Panc1 (cell line): ENCODE measurements around the gene TTC28. TPM values are rescaled to one million over a fixed set of nuclear protein-coding genes. Genes with fewer than 3 reads are reported as not detected.

Experiments used
- ATAC-seq: fragments of 200-7000 bp; cut with Tn5 transposase; 2 replicates; pipeline ENCODE4 v1.9.1; 2020; ENCODE audit warnings: mild to moderate bottlenecking, moderate library complexity
- BruUV-seq: library from RNA; stranded (reverse); fragments of 400-500 nt; replicated peaks from 2 replicates; lab custom pipeline; 2021; lab: Mats Ljungman, UMichigan
- CTCF ChIA-PET: fragments of 300-600 bp; sonication (Branson Sonifier 250); formaldehyde crosslinking; loops from one replicate; lab custom pipeline; 2022; ENCODE audit warnings: antibody characterized with exemption; lab: Charles Lee
- POLR2A ChIA-PET: fragments of 300-600 bp; sonication (Branson Sonifier 250); formaldehyde crosslinking; loops from one replicate; lab custom pipeline; 2022; ENCODE audit warnings: antibody characterized with exemption; lab: Charles Lee
- DNase-seq: peaks from one replicate; pipeline ENCODE4 v3.0.0-alpha.2; 2010; ENCODE audit warnings: low read depth, low spot score
- H3K27ac ChIP-seq: 2 replicates; pipeline ENCODE4 v1.5.1; 2011; ENCODE audit warnings: mild to moderate bottlenecking, low read length, inconsistent platforms
- H3K27me3 ChIP-seq: fragments of 200-500 bp; sonication (Bioruptor generic); 2 replicates; pipeline ENCODE4 v1.6.0; 2014; ENCODE audit warnings: low read length, inconsistent platforms; ENCODE audit not compliant: control insufficient read depth, insufficient read depth
- H3K36me3 ChIP-seq: fragments of 200-500 bp; sonication (Bioruptor generic); 2 replicates; pipeline ENCODE4 v1.5.1; 2014; ENCODE audit warnings: inconsistent platforms, mild to moderate bottlenecking, low read length, moderate library complexity; ENCODE audit not compliant: control insufficient read depth, insufficient read depth
- H3K4me1 ChIP-seq: 2 replicates; pipeline ENCODE4 v1.5.1; 2011; ENCODE audit warnings: inconsistent platforms, mild to moderate bottlenecking, low read length, moderate library complexity; ENCODE audit not compliant: control insufficient read depth, insufficient read depth
- H3K4me3 ChIP-seq, 2 experiments: 2 replicates each; pipeline ENCODE4 v1.5.1; 2011 to 2012; ENCODE audit warnings: low read depth in 2 of 2, low read length in 2 of 2, mild to moderate bottlenecking in 2 of 2, inconsistent platforms in 1 of 2, moderate library complexity in 1 of 2
- H3K9me3 ChIP-seq: fragments of 200-500 bp; sonication (Bioruptor generic); 2 replicates; pipeline ENCODE4 v1.5.1; 2014; ENCODE audit warnings: low read depth, mild to moderate bottlenecking, inconsistent platforms, low read length, moderate library complexity; ENCODE audit not compliant: control insufficient read depth, insufficient read depth
- POLR2AphosphoS5 ChIP-seq: IDR thresholded peaks from 2 replicates; pipeline ENCODE4 v1.6.1; 2012; ENCODE audit warnings: mild to moderate bottlenecking, low read depth, low read length, moderate library complexity
- SIN3A ChIP-seq: IDR thresholded peaks from 2 replicates; pipeline ENCODE4 v1.6.1; 2012; ENCODE audit warnings: low read depth, mild to moderate bottlenecking, low read length, moderate library complexity, borderline replicate concordance; ENCODE audit not compliant: insufficient read depth
- TCF7L2 ChIP-seq: IDR thresholded peaks from 2 replicates; pipeline ENCODE4 v1.6.1; 2011; ENCODE audit warnings: mild to moderate bottlenecking, low read depth, low read length, inconsistent platforms
- in situ Hi-C: cut with HindIII; loops from 2 replicates; pipeline ENCODE4 v1.10.0; 2016; ENCODE audit warnings: low sequenced_read_pairs, low pct_unique_long_range_greater_than_20kb
- intact Hi-C: fragments of 100-400 bp; cut with micrococcal nuclease; formaldehyde crosslinking; loops from one replicate; pipeline ENCODE4 v1.10.0; 2022; ENCODE audit not compliant: unreplicated experiment
- total RNA-seq: library from RNA; stranded (reverse); gene quantifications from one replicate; pipeline ENCODE4 v1.2.1, GENCODE V29; 2021; ENCODE audit not compliant: unreplicated experiment
- TF ChIP-seq, protein P1 (sequence below): fragments of 450-650 bp; IDR thresholded peaks from 2 replicates; pipeline ENCODE4 v1.5.1; 2017; ENCODE audit warnings: mild to moderate bottlenecking
- TF ChIP-seq, protein P2 (sequence below), 2 experiments: IDR thresholded peaks; 2 replicates each; pipeline ENCODE4 v1.6.1; 2011 to 2012; ENCODE audit warnings: low read depth in 2 of 2, control low read depth in 1 of 2, low read length in 1 of 2, mild to moderate bottlenecking in 1 of 2, moderate library complexity in 1 of 2; ENCODE audit not compliant: insufficient read depth in 1 of 2

Gene TTC28
- total RNA-seq, 1 experiment from 2014 or later, result 24.8 TPM

DNA sequence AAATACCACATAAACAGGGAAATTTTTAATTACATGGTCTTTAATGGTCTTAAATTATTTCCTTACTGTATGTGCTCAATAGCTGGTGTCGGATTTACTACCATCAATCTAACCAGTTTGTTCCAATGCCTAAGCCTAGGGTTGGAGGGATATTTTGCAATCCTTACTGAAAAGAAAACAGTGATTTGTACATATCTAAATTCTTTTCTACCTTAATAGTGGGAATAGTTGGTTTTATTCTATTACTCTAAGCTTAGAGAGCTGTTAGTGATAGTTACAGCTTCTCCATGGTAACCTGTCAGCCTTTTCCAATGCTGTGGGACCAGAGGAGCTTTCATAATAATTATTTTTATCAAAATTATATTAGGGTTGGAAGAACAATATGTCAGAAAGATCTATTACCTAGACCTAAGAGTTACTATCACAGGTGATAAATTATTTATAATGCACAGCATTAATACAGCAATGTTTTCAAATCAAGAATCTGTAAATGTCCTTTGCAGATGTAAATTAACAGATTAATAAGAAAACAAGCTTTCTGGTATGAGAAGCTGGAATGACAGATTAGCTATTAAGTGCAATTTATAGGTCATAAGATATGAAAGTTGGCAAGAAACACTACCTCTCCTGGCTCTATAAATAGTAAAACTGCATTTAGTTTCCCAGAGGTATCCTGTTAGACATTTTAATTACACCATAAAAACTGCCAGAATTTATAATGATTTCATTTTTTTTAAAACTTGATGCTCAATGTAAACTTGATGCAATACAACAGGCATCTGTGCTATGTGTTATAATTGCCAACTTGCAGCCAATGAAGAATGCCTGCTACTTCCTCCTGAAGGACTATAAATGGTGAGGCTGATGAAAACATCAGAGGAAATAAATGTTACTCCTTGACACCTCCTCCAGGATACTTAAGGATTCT, 498.6 kb downstream of the TTC28 start:
- H3K4me1 ChIP-seq, result no peaks in the 10 kb centered on the region
- no peaks in the 10 kb centered on the region for H3K9me3 ChIP-seq
- CTCF ChIA-PET, result no interaction called here
- BruUV-seq, result no TSS peak
- no peaks in the 10 kb centered on the region for H3K27me3 ChIP-seq
- no peak overlapping the region for H3K4me3 ChIP-seq
- no peak overlapping the region; the same call in 1 of the 2 replicates for H3K27ac ChIP-seq
- TF ChIP-seq SIN3A (no peak), POLR2AphosphoS5 (no peak), TCF7L2 (no peak)
- TF ChIP-seq, protein P1, sequence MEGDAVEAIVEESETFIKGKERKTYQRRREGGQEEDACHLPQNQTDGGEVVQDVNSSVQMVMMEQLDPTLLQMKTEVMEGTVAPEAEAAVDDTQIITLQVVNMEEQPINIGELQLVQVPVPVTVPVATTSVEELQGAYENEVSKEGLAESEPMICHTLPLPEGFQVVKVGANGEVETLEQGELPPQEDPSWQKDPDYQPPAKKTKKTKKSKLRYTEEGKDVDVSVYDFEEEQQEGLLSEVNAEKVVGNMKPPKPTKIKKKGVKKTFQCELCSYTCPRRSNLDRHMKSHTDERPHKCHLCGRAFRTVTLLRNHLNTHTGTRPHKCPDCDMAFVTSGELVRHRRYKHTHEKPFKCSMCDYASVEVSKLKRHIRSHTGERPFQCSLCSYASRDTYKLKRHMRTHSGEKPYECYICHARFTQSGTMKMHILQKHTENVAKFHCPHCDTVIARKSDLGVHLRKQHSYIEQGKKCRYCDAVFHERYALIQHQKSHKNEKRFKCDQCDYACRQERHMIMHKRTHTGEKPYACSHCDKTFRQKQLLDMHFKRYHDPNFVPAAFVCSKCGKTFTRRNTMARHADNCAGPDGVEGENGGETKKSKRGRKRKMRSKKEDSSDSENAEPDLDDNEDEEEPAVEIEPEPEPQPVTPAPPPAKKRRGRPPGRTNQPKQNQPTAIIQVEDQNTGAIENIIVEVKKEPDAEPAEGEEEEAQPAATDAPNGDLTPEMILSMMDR, result no peak
- TF ChIP-seq, protein P2, sequence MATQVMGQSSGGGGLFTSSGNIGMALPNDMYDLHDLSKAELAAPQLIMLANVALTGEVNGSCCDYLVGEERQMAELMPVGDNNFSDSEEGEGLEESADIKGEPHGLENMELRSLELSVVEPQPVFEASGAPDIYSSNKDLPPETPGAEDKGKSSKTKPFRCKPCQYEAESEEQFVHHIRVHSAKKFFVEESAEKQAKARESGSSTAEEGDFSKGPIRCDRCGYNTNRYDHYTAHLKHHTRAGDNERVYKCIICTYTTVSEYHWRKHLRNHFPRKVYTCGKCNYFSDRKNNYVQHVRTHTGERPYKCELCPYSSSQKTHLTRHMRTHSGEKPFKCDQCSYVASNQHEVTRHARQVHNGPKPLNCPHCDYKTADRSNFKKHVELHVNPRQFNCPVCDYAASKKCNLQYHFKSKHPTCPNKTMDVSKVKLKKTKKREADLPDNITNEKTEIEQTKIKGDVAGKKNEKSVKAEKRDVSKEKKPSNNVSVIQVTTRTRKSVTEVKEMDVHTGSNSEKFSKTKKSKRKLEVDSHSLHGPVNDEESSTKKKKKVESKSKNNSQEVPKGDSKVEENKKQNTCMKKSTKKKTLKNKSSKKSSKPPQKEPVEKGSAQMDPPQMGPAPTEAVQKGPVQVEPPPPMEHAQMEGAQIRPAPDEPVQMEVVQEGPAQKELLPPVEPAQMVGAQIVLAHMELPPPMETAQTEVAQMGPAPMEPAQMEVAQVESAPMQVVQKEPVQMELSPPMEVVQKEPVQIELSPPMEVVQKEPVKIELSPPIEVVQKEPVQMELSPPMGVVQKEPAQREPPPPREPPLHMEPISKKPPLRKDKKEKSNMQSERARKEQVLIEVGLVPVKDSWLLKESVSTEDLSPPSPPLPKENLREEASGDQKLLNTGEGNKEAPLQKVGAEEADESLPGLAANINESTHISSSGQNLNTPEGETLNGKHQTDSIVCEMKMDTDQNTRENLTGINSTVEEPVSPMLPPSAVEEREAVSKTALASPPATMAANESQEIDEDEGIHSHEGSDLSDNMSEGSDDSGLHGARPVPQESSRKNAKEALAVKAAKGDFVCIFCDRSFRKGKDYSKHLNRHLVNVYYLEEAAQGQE (IDR thresholded peaks at IDR 0.05; ENCODE audit: insufficient read depth in 1 of 2, low read depth in 2 of 2, low read length in 1 of 2), result no peak
- no peaks in the 10 kb centered on the region for H3K36me3 ChIP-seq
- ATAC-seq (no peak), DNase-seq (no peak)
- intact Hi-C loops, result no loop called here
- POLR2A ChIA-PET, result interaction anchor here (0.6 kb wide), 1 partner anchor 507 kb away, joined by 3 read pairs; no protein-coding TSS in a partner anchor
- in situ Hi-C loops, result no loop called here

DNA sequence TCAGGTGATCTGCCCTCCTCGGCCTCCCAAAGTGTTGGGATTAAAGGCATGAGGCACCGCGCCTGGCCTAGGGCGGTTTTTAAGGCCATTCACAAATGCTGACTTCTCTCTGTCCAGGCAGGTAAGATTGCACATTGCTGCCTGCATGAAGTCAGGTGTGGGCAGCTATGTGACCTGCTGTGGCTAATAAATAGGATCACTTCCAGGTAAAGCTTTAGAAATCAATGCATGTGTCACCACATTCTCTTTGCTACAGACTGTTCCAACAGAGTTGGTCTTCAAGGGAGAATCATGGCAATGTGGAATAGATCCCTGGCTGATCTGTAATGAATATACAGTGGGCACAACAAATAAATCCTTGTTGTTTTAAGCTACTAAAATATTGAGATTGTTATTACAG, 500.2 kb downstream of the TTC28 start:
- POLR2A ChIA-PET, result no interaction called here
- ATAC-seq (no peak), DNase-seq (no peak)
- Histone ChIP-seq H3K4me3 (no peak overlapping the region), H3K27me3 (no peaks in the 10 kb centered on the region), H3K4me1 (no peaks in the 10 kb centered on the region), H3K27ac (no peak overlapping the region), H3K36me3 (no peaks in the 10 kb centered on the region), H3K9me3 (no peaks in the 10 kb centered on the region)
- no TSS peak for BruUV-seq
- intact Hi-C loops (no loop called here), in situ Hi-C loops (no loop called here)
- CTCF ChIA-PET, result no interaction called here
- TF ChIP-seq SIN3A (no peak), TCF7L2 (no peak), POLR2AphosphoS5 (no peak)
- TF ChIP-seq, protein P2 (IDR thresholded peaks at IDR 0.05; ENCODE audit: insufficient read depth in 1 of 2, low read depth in 2 of 2, low read length in 1 of 2), result no peak
- TF ChIP-seq, protein P1, result no peak
